MM.1S (cell line): ENCODE results near the gene ALOX12B.

Experiments
- DNase-seq: peaks from one replicate; pipeline ENCODE4 v3.0.0-alpha.2; 2015
- H2AFZ ChIP-seq: fragments of 300-600 bp; sonication (generic); 2 replicates; pipeline ENCODE4 v1.6.0; 2016; ENCODE audit warnings: antibody characterized with exemption, low read length
- H3F3A ChIP-seq: fragments of 300-600 bp; sonication (generic); 2 replicates; pipeline ENCODE4 v1.6.1; 2016; ENCODE audit warnings: mild to moderate bottlenecking, antibody characterized with exemption, low read length, moderate library complexity, mixed read lengths; ENCODE audit not compliant: insufficient read depth
- H3K27ac ChIP-seq: fragments of 300-600 bp; sonication (generic); 2 replicates; pipeline ENCODE4 v1.5.1; 2016; ENCODE audit warnings: mild to moderate bottlenecking, low read length
- H3K27me3 ChIP-seq: fragments of 300-600 bp; sonication (generic); replicated peaks from 2 replicates; pipeline ENCODE4 v1.6.0; 2016; ENCODE audit warnings: low read length; ENCODE audit not compliant: insufficient read depth
- H3K36me3 ChIP-seq: fragments of 300-600 bp; sonication (generic); replicated peaks from 2 replicates; pipeline ENCODE4 v1.6.1; 2016; ENCODE audit warnings: mild to moderate bottlenecking, low read length, mixed read lengths; ENCODE audit not compliant: insufficient read depth
- H3K4me1 ChIP-seq: fragments of 300-600 bp; sonication (generic); 2 replicates; pipeline ENCODE4 v1.6.1; 2016; ENCODE audit warnings: low read length, mixed read lengths
- H3K4me2 ChIP-seq: fragments of 300-600 bp; sonication (generic); 2 replicates; pipeline ENCODE4 v1.6.0; 2016; ENCODE audit warnings: low read depth, low read length
- H3K4me3 ChIP-seq: fragments of 300-600 bp; sonication (generic); 2 replicates; pipeline ENCODE4 v1.5.1; 2016; ENCODE audit warnings: low read length, mixed read lengths
- H3K79me2 ChIP-seq: fragments of 300-600 bp; sonication (generic); 2 replicates; pipeline ENCODE4 v1.6.1; 2016; ENCODE audit warnings: mixed run types, low read length, mixed read lengths
- H3K9ac ChIP-seq: fragments of 300-600 bp; sonication (generic); 2 replicates; pipeline ENCODE4 v1.6.1; 2016; ENCODE audit warnings: low read length, mixed read lengths
- H3K9me2 ChIP-seq: fragments of 300-600 bp; sonication (generic); replicated peaks from 2 replicates; pipeline ENCODE4 v1.6.1; 2016; ENCODE audit warnings: mild to moderate bottlenecking, low read length, mixed read lengths; ENCODE audit not compliant: insufficient read depth
- H3K9me3 ChIP-seq: fragments of 300-600 bp; sonication (generic); replicated peaks from 2 replicates; pipeline ENCODE4 v1.6.1; 2016; ENCODE audit warnings: mild to moderate bottlenecking, low read length, mixed read lengths; ENCODE audit not compliant: insufficient read depth
- H4K20me1 ChIP-seq: fragments of 300-600 bp; sonication (generic); 2 replicates; pipeline ENCODE4 v1.6.1; 2016; ENCODE audit warnings: mild to moderate bottlenecking, low read length, moderate library complexity, mixed read lengths; ENCODE audit not compliant: insufficient read depth
- EZH2 ChIP-seq: fragments of 300-600 bp; sonication (generic); optimal IDR thresholded peaks from 2 replicates; pipeline ENCODE3; 2017; ENCODE audit warnings: low read depth, mild to moderate bottlenecking, antibody characterized with exemption, low read length, mixed read lengths
- EZH2phosphoT487 ChIP-seq: fragments of 300-600 bp; sonication (generic); IDR thresholded peaks from 2 replicates; pipeline ENCODE4 v1.6.1; 2018; ENCODE audit warnings: antibody characterized with exemption, low read length
- TF ChIP-seq, protein P1 (sequence below): fragments of 300-600 bp; sonication (generic); IDR thresholded peaks from 2 replicates; pipeline ENCODE4 v1.5.1; 2016; ENCODE audit warnings: antibody characterized with exemption, low read length, mixed read lengths

Gene ALOX12B

GRCh38 chr17:8067806-8068205 is 19.7 kb downstream of the ALOX12B start:
- TF ChIP-seq, protein P1, sequence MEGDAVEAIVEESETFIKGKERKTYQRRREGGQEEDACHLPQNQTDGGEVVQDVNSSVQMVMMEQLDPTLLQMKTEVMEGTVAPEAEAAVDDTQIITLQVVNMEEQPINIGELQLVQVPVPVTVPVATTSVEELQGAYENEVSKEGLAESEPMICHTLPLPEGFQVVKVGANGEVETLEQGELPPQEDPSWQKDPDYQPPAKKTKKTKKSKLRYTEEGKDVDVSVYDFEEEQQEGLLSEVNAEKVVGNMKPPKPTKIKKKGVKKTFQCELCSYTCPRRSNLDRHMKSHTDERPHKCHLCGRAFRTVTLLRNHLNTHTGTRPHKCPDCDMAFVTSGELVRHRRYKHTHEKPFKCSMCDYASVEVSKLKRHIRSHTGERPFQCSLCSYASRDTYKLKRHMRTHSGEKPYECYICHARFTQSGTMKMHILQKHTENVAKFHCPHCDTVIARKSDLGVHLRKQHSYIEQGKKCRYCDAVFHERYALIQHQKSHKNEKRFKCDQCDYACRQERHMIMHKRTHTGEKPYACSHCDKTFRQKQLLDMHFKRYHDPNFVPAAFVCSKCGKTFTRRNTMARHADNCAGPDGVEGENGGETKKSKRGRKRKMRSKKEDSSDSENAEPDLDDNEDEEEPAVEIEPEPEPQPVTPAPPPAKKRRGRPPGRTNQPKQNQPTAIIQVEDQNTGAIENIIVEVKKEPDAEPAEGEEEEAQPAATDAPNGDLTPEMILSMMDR: no peak
- no peak for TF ChIP-seq EZH2
- no peak for TF ChIP-seq EZH2phosphoT487
- H3K4me1 ChIP-seq: no peaks in the 10 kb centered on the region
- H3K27me3 ChIP-seq: peaks cover 92% of the 10 kb centered on the region
- no peaks in the 10 kb centered on the region for H3K79me2 ChIP-seq
- H3K4me2 ChIP-seq: no peak overlapping the region
- H2AFZ ChIP-seq: no peak overlapping the region
- H3K36me3 ChIP-seq: no peaks in the 10 kb centered on the region
- no peaks in the 10 kb centered on the region for H3K9me2 ChIP-seq
- H3K9me3 ChIP-seq: no peaks in the 10 kb centered on the region
- no peak overlapping the region for H3K4me3 ChIP-seq
- H4K20me1 ChIP-seq: no peaks in the 10 kb centered on the region
- no peak overlapping the region for H3K9ac ChIP-seq
- no peak overlapping the region for H3K27ac ChIP-seq
- DNase-seq: no peak
- H3F3A ChIP-seq: no peaks in the 10 kb centered on the region

DNA sequence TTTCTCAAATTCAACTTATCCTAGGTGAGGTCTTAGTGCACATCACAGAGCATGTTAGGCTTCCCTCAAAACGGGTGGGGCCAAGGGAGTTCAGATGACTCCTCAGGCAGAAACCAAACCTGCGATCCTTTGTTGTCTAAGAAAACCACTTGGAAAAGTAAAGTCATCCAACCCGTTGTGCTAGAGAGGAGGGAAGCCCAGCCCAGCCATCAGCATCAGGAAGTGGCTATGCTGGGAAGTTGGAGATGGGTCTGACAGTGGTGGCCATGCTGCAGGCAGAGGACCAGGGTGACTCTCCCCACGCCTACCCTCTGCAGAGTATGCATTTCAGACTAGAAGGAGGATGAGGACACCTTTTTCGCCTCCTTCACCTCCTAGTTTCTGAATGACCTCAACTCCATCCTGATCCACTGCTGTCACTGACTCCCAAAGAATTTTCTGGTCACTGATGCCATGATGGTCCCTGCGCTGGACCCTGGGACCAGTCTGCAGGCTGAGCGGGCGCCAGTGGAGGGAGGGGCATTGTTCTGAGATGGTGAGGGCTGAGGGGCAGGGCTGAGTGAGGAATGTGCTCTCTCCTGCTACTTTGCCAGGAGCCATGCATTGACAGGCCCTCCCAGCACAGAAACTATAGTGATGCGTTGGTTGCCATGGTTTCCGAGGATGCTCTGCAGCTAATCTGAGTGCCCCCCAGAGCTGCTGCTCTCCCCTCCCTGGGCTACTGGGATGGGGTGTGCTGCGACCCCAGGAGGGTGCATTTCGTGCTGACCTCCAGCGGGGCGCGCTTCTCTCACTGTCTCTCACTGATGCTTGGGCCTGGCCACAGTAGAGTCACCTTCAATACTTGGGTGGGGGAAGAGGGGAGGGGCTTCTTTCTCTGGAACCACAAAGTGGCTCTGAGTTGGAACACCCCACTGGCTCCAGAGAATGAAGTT is 20.4 kb downstream of the ALOX12B start:
- H2AFZ ChIP-seq: no peak overlapping the region
- H3K4me1 ChIP-seq: no peaks in the 10 kb centered on the region
- no peak overlapping the region for H3K9ac ChIP-seq
- H3K36me3 ChIP-seq: no peaks in the 10 kb centered on the region
- H4K20me1 ChIP-seq: no peaks in the 10 kb centered on the region
- no peak overlapping the region for H3K4me2 ChIP-seq
- H3K79me2 ChIP-seq: no peaks in the 10 kb centered on the region
- H3F3A ChIP-seq: no peaks in the 10 kb centered on the region
- H3K27me3 ChIP-seq: peaks cover 92% of the 10 kb centered on the region
- TF ChIP-seq EZH2: no peak
- TF ChIP-seq EZH2phosphoT487: no peak
- TF ChIP-seq, protein P1: no peak
- H3K9me2 ChIP-seq: no peaks in the 10 kb centered on the region
- H3K4me3 ChIP-seq: no peak overlapping the region
- no peak overlapping the region for H3K27ac ChIP-seq
- no peak for DNase-seq
- no peaks in the 10 kb centered on the region for H3K9me3 ChIP-seq

- H3K27me3 ChIP-seq: peaks cover 94% of the 10 kb centered on the region
- no peak for TF ChIP-seq EZH2phosphoT487
- no peak for TF ChIP-seq EZH2
- TF ChIP-seq, protein P1: no peak
- H3K9me2 ChIP-seq: no peaks in the 10 kb centered on the region
- no peak for DNase-seq
- no peaks in the 10 kb centered on the region for H3K9me3 ChIP-seq
- H3K9ac ChIP-seq: no peak overlapping the region
- H2AFZ ChIP-seq: no peak overlapping the region
- H3K27ac ChIP-seq: no peak overlapping the region
- peaks cover 4% of the 10 kb centered on the region for H3K4me1 ChIP-seq
- no peaks in the 10 kb centered on the region for H3K79me2 ChIP-seq
- H3F3A ChIP-seq: no peaks in the 10 kb centered on the region
- no peak overlapping the region for H3K4me2 ChIP-seq
- no peaks in the 10 kb centered on the region for H3K36me3 ChIP-seq
- H3K4me3 ChIP-seq: no peak overlapping the region
- H4K20me1 ChIP-seq: no peaks in the 10 kb centered on the region
Observed at GRCh38 chr17:8064561-8065019, 22.9 kb downstream of the ALOX12B start.
